ENCODE measurements around the gene IGFBP7.
"Not testable (repeated sequence)": the region's sequence is repeated elsewhere in the genome, so short reads cannot be mapped to it uniquely, and the experiment has no call there.

The IGFBP7 gene

GRCh38 chr4:57065730-57066482 is 44.3 kb downstream of the IGFBP7 start:
- DNase-seq: no peak

DNA sequence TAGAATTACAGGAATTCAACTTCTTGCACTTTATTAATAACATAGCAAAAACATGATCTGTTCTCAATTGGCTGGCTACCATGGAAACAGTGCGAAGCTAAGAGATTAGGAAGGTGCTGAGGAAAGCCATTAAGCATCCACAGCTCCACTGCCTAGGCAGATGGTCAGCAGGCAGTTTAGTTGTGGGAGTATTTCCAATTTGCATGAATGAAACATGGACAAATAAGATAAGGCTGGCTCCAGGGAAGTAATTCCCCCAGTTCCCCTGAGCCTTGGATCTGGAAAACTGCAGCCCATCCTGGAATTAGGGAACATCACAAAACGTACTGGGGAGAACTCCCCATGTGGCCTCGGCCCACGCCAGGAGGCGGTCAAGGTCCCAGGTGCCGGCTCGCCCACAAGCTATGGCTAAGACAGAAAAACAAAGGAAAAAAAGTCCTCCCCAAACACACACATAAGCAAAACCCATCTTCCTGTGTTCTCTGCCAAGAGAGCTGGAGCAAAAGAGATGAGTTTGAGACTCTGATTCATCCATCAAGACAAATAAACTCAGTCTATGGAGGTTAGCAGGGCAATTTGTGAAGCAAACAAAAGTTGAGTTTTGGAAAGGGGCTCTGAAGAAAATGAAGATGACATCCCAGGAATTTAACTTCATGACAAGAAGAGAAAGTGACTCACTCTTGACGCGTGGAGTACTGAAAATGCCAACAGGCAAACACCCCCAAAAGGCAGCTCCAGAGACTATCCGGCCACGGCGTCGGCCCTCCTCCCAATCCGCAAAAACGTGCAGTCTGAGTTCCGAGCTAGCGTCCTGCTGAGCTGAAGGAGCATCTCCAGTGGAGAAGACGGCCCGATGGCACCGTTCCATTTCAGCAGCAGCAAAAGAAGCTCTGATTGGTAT is 45.1 kb downstream of the IGFBP7 start:
- no peak for DNase-seq

- DNase-seq: no peak
Observed at GRCh38 chr4:57064120-57064519, 46.1 kb downstream of the IGFBP7 start.

- no peak for DNase-seq
Observed at GRCh38 chr4:57063518-57063917, 46.7 kb downstream of the IGFBP7 start.

GRCh38 chr4:57061395-57061794 is 48.8 kb downstream of the IGFBP7 start:
- no peak for DNase-seq

- DNase-seq: not testable (repeated sequence)
Observed at GRCh38 chr4:57060717-57061067, 49.5 kb downstream of the IGFBP7 start.

- DNase-seq: no peak
Observed at GRCh38 chr4:57059890-57060716, 50.1 kb downstream of the IGFBP7 start.

GRCh38 chr4:57055886-57056285 is 54.3 kb downstream of the IGFBP7 start:
- no peak for DNase-seq

GRCh38 chr4:57053508-57053907 is 56.7 kb downstream of the IGFBP7 start:
- no peak for DNase-seq

DNA sequence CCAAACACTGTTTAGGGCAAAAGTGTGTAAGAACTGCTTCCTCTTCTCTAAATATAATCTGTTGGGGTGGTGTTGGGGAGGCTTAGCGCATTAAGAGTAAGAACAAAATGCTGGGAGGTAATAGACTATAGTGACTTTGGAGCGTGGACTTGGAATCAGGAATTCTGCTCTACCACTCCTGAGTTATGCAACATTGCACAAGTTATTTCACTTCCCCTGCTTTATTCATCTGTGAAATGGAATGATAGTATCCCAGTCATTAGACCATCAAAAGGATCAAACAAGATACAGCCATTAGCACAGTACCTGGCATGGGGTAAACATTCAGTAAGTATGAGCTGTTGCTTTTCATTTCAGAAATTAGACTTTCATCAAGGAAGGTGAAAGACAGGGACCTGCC is 58.7 kb downstream of the IGFBP7 start:
- no peak for DNase-seq

GRCh38 chr4:57051095-57051494 is 59.1 kb downstream of the IGFBP7 start:
- DNase-seq: no peak

GRCh38 chr4:57048590-57049304 is 61.4 kb downstream of the IGFBP7 start:
- no peak for DNase-seq

DNA sequence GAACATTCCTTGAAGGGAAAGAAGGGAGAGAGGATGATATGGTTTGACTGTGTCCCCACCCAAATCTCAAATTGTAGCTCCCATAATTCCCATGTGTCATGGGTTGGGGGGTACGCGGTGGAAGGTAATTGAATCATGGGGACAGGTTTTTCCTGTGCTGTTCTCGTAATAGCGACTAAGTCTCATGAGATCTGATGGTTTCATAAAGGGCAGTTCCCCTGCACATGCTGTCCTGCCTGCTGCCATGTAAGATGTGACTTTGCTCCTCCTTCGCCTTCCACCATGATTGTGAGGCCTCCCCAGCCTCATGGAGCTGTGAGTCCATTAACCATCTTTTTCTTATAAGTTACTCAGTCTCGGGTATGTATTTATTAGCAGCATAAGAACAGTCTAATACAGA is 63.1 kb downstream of the IGFBP7 start:
- not testable (repeated sequence) for DNase-seq

DNA sequence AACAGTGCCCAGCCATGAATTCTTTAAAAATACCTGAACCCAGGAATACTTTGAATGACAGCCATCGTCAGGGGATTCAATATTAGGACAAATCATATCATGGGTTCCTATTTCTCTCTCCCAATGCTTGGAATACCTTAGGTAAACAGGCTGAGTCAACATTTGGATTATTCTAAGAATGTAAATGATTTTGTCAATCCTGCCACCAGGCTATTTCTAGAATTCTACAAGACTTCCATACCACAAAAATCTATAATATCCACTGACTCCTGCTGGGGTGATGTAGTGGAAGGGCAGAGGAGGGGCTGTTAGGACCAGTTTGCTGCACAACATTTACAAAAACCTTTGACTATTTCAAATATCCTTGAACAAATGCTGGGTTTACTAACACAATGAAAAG is 65.2 kb downstream of the IGFBP7 start:
- no peak for DNase-seq

DNA sequence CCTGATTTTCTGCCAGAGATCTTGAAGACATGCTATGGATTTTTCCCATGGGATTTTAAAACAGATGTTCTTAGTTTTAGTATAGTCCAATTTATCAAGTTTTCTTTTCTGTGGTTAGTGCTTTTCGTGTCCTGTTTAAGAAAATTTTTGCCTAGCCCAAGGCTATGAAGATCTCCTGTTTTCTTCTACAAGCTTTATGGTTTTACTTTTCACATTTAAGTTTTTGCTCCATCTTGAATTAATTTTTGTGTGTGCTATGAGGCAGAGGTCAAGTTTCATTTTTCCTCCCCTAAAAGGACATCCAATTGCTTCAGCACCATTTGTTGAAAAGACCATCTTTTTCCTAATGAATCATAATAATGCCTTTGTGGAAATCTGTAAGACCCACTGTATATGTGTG is 65.9 kb downstream of the IGFBP7 start:
- no peak for DNase-seq

DNA sequence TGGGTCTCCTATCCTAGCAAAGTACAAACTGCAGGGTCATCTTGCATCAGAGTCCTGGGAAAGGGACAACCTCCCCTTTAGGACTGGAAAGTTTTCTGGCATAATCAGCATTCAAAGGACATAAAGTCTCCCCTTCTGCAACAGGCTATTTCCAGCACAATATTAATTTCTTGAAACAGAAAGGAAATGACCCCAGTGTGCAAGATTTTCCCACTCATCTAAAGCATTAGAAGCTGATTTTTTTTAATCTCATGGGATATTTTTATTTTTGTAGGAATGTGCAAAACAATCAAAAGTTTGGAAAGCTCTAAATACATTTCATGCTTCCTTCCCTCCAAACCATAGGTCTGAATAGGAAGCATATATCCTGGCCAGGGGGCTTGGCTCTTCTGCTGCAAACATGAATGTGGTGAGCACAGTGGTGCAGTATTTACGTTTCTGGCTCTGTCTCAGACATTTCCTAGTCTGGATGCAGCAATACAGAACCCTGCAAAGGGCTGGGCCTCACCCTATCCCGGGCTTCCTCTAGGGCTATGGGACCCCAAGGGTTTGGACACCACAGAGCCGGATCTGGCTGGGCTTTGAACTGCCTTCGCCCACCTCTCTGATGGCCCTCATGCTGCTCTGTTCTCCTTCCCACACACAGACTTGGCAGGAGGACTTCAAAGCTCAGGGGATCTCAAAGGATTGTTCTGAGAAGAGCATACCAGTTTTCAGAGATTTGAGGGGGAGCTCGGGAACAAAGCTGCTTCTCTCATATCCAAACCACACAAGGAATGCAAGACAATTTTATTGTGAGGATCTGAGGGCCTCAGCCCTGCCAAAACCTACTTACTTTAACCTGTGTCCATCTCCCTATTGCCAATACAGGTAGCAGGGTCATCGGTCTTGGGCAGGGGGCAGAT is 66.6 kb downstream of the IGFBP7 start:
- DNase-seq: no peak

GRCh38 chr4:57042711-57043169 is 67.4 kb downstream of the IGFBP7 start:
- DNase-seq: no peak

DNA sequence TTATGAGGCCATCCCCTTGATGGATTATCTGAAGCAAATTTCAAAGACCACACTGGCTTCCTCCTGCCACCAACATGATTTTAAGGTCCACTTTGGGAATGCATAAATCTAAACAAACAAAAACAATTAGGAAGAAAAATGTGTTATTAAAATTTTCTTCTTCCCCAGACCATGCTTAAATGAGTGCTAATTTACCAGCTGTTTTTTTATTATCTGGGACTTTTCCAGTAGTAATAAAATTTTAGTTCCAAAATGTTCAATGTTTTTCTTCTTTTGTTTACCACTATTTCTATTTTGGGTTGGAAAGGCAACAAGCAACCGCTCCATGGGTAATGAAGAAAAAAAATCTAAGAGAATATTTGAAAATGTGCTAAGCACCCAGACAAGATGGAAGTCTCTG is 69.2 kb downstream of the IGFBP7 start:
- no peak for DNase-seq

DNA sequence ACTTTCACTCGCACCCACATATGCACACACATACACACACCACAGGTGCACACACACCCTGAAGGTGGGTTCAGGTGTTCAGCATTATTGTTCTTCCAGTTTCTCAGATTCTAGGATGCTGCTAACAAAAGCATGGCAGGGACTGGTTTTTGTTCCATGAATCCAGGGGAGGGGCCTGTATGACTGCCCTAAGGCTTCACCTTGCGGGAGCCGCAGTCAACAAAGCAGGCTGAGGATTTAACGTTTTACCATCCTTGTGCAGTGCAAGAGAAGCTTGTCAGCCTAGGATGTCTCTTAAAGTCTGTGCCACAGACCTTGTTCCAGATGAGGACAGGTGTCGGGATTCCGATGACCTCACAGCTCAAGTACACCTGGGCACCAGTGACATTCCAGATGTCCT is 69.7 kb downstream of the IGFBP7 start:
- DNase-seq: no peak

GRCh38 chr4:57039345-57039744 is 70.8 kb downstream of the IGFBP7 start:
- no peak for DNase-seq

GRCh38 chr4:57037982-57038604 is 72.1 kb downstream of the IGFBP7 start:
- DNase-seq: peak; percentile 6

Measured in NK-92 treated with Interleukin-12 subunit alpha and Interleukin-12 subunit beta, amount 100 ng/mL, for 24 hours (cell line).